Lower lobe of right lung (tissue), 2 donors: Measurements from ENCODE around the gene PALLD. TPM values are rescaled to one million over a fixed set of nuclear protein-coding genes. Genes with fewer than 3 reads are reported as not detected.
A peak's percentile ranks its signal among the peaks of the same experiment; 100 is the strongest.

Source experiments
- ATAC-seq, 2 donors: fragments of 200-7000 bp; cut with Tn5 transposase; one replicate each; pipeline ENCODE4 v1.9.1; 2020 to 2022; ENCODE audit warnings: mild to moderate bottlenecking in 2 of 2, moderate library complexity in 2 of 2
- DNase-seq: peaks from one replicate; pipeline ENCODE4 v3.0.0-alpha.2; 2020
- H3K27ac ChIP-seq: fragments of 200-600 bp; one replicate; pipeline ENCODE4 v1.8.0; 2022
- H3K27me3 ChIP-seq: fragments of 200-600 bp; one replicate; pipeline ENCODE4 v1.8.0; 2022; ENCODE audit warnings: low read depth
- H3K36me3 ChIP-seq: fragments of 200-600 bp; one replicate; pipeline ENCODE4 v1.8.0; 2022; ENCODE audit warnings: mild to moderate bottlenecking
- H3K4me1 ChIP-seq: fragments of 200-600 bp; one replicate; pipeline ENCODE4 v1.8.0; 2022
- H3K4me3 ChIP-seq: fragments of 200-600 bp; one replicate; pipeline ENCODE4 v1.8.0; 2022; ENCODE audit warnings: mild to moderate bottlenecking
- H3K9me3 ChIP-seq: fragments of 200-600 bp; one replicate; pipeline ENCODE4 v1.8.0; 2022
- CTCF ChIP-seq: fragments of 200-600 bp; IDR thresholded peaks from one replicate; pipeline ENCODE4 v1.8.0; 2022; ENCODE audit warnings: antibody characterized with exemption, mild to moderate bottlenecking
- intact Hi-C: fragments of 100-400 bp; cut with DNase I; formaldehyde crosslinking; loops from one replicate; pipeline ENCODE4 v1.11.0; 2022
- total RNA-seq: library from RNA; stranded (reverse); fragmentation: NEBNext Ultra II Directional; extraction: Animal tissue kit (Norgen Biotek cat#: 25700); gene quantifications from one replicate; pipeline ENCODE4 v1.2.1, GENCODE V29; 2021
- donor health status: DM: no; HTN: yes; CAD: no; lungs with severe emphysema.

Gene PALLD
- total RNA-seq, 1 donor from 2014 or later, result 91.9 TPM

- peaks cover 19% of the 10 kb centered on the region for H3K4me1 ChIP-seq
- H3K36me3 ChIP-seq, result no peaks in the 10 kb centered on the region
- no peak overlapping the region for H3K27ac ChIP-seq
- H3K4me3 ChIP-seq, result peak overlapping the region; percentile 66
- intact Hi-C loops, result no loop called here
- no peaks in the 10 kb centered on the region for H3K27me3 ChIP-seq
- H3K9me3 ChIP-seq, result no peaks in the 10 kb centered on the region
- TF ChIP-seq CTCF, result no peak
- no peak for DNase-seq
- ATAC-seq, result no peak
Observed at GRCh38 chr4:168478868-168479267, 18.0 kb upstream of the PALLD start.

GRCh38 chr4:168480931-168481611 lies 15.8 kb upstream of the PALLD start:
- Histone ChIP-seq H3K36me3 (no peaks in the 10 kb centered on the region), H3K27me3 (no peaks in the 10 kb centered on the region), H3K27ac (peak overlapping the region; percentile 93), H3K4me1 (peaks cover 14% of the 10 kb centered on the region), H3K4me3 (peak overlapping the region; percentile 66), H3K9me3 (no peaks in the 10 kb centered on the region)
- TF ChIP-seq CTCF, result no peak
- intact Hi-C loops, result no loop called here
- no peak for DNase-seq
- ATAC-seq, result peak; percentile 76 to 80

- no peak for TF ChIP-seq CTCF
- Histone ChIP-seq H3K4me3 (no peak overlapping the region), H3K27ac (no peak overlapping the region), H3K27me3 (no peaks in the 10 kb centered on the region), H3K4me1 (peaks cover 14% of the 10 kb centered on the region), H3K9me3 (no peaks in the 10 kb centered on the region), H3K36me3 (no peaks in the 10 kb centered on the region)
- ATAC-seq (no peak), DNase-seq (no peak)
- intact Hi-C loops, result no loop called here
Observed at GRCh38 chr4:168483811-168484210, 13.0 kb upstream of the PALLD start.

GRCh38 chr4:168484626-168485025 lies 12.2 kb upstream of the PALLD start:
- intact Hi-C loops, result no loop called here

GRCh38 chr4:168485156-168485910 lies 11.5 kb upstream of the PALLD start:
- ATAC-seq, result no peak
- H3K4me1 ChIP-seq, result peaks cover 8% of the 10 kb centered on the region
- no peak for DNase-seq
- TF ChIP-seq CTCF, result no peak
- H3K4me3 ChIP-seq, result no peak overlapping the region
- intact Hi-C loops, result no loop called here
- no peaks in the 10 kb centered on the region for H3K36me3 ChIP-seq
- no peak overlapping the region for H3K27ac ChIP-seq
- no peaks in the 10 kb centered on the region for H3K9me3 ChIP-seq
- no peaks in the 10 kb centered on the region for H3K27me3 ChIP-seq

More at GRCh38 chr4:168484626-168485025, 12.2 kb upstream of the PALLD start:
- Histone ChIP-seq H3K27ac (no peak overlapping the region), H3K4me1 (peaks cover 8% of the 10 kb centered on the region), H3K27me3 (no peaks in the 10 kb centered on the region), H3K36me3 (no peaks in the 10 kb centered on the region), H3K4me3 (no peak overlapping the region), H3K9me3 (no peaks in the 10 kb centered on the region)
- DNase-seq (no peak), ATAC-seq (no peak)
- TF ChIP-seq CTCF, result no peak
